PC-9 (cell line): ENCODE data around the gene HPCA. TPM values are rescaled to one million over a fixed set of nuclear protein-coding genes. Genes with fewer than 3 reads are reported as not detected.
A peak's percentile ranks its signal among the peaks of the same experiment; 100 is the strongest.

Experiments
- BruUV-seq: library from RNA; stranded (reverse); fragments of 400-500 nt; replicated peaks from 2 replicates; lab custom pipeline; 2021; lab: Mats Ljungman, UMichigan
- CTCF ChIA-PET: fragments of 300-600 bp; sonication (Branson Sonifier 250); formaldehyde crosslinking; loops from one replicate; lab custom pipeline; 2022; ENCODE audit warnings: antibody characterized with exemption; lab: Charles Lee
- POLR2A ChIA-PET: fragments of 300-600 bp; sonication (Branson Sonifier 250); formaldehyde crosslinking; loops from one replicate; lab custom pipeline; 2022; ENCODE audit warnings: antibody characterized with exemption; ENCODE audit not compliant: unreplicated experiment; lab: Charles Lee
- DNase-seq, 2 experiments: peaks; one replicate each; pipeline versions ENCODE4 v3.0.0 to v3.0.0-alpha.2; 2015 to 2022; ENCODE audit warnings: mixed read lengths in 1 of 2
- H2AFZ ChIP-seq: fragments of 200-600 bp; sonication (generic); 2 replicates; pipeline ENCODE4 v1.8.1; 2017; ENCODE audit warnings: antibody characterized with exemption
- H3F3A ChIP-seq: fragments of 200-600 bp; sonication (generic); 2 replicates; pipeline ENCODE4 v1.8.1; 2017; ENCODE audit warnings: antibody characterized with exemption, mild to moderate bottlenecking, low read depth; ENCODE audit not compliant: insufficient read depth
- H3K27ac ChIP-seq: fragments of 200-600 bp; sonication (generic); 2 replicates; pipeline ENCODE4 v1.6.1; 2016; ENCODE audit warnings: mixed run types
- H3K27me3 ChIP-seq: fragments of 200-600 bp; sonication (generic); 2 replicates; pipeline ENCODE4 v1.6.1; 2016; ENCODE audit warnings: low read depth, mixed run types; ENCODE audit not compliant: insufficient read depth
- H3K36me3 ChIP-seq: fragments of 200-600 bp; sonication (generic); 2 replicates; pipeline ENCODE4 v1.6.1; 2016; ENCODE audit warnings: low read depth, mixed run types
- H3K4me1 ChIP-seq: fragments of 200-600 bp; sonication (generic); replicated peaks from 2 replicates; pipeline ENCODE4 v1.6.1; 2016; ENCODE audit warnings: mixed run types; ENCODE audit not compliant: insufficient read depth
- H3K4me2 ChIP-seq: fragments of 200-600 bp; sonication (generic); 2 replicates; pipeline ENCODE4 v1.6.1; 2017; ENCODE audit warnings: mixed run types
- H3K4me3 ChIP-seq: fragments of 200-600 bp; sonication (generic); 2 replicates; pipeline ENCODE4 v1.6.1; 2016; ENCODE audit warnings: mixed run types
- H3K79me2 ChIP-seq: fragments of 200-600 bp; sonication (generic); 2 replicates; pipeline ENCODE4 v1.6.1; 2017; ENCODE audit warnings: low read depth, mixed run types
- H3K9me2 ChIP-seq: fragments of 200-600 bp; sonication (generic); 2 replicates; pipeline ENCODE4 v1.8.1; 2017; ENCODE audit warnings: mild to moderate bottlenecking; ENCODE audit not compliant: insufficient read depth
- H3K9me3 ChIP-seq: fragments of 200-600 bp; sonication (generic); 2 replicates; pipeline ENCODE4 v1.8.1; 2016; ENCODE audit warnings: low read depth; ENCODE audit not compliant: insufficient read depth
- H4K20me1 ChIP-seq: fragments of 200-600 bp; sonication (generic); 2 replicates; pipeline ENCODE4 v1.8.1; 2017; ENCODE audit not compliant: insufficient read depth
- EZH2 ChIP-seq: fragments of 200-600 bp; sonication (generic); IDR thresholded peaks from 2 replicates; pipeline ENCODE4 v1.8.0; 2017; ENCODE audit warnings: antibody characterized with exemption, low read depth
- intact Hi-C: fragments of 100-400 bp; cut with micrococcal nuclease; formaldehyde crosslinking; loops from one replicate; pipeline ENCODE4 v1.10.0; 2022; ENCODE audit not compliant: unreplicated experiment
- total RNA-seq: library from RNA; stranded (reverse); gene quantifications from 2 replicates; pipeline ENCODE4 v1.2.3, GENCODE V29; 2021
- TF ChIP-seq, protein P1 (sequence below): fragments of 200-600 bp; sonication (generic); conservative IDR thresholded peaks from 2 replicates; pipeline ENCODE4 v1.6.1; 2017; ENCODE audit warnings: mixed run types, antibody characterized with exemption, mild to moderate bottlenecking, moderate library complexity

Gene HPCA
- total RNA-seq, 1 experiment from 2014 or later: not detected

DNA sequence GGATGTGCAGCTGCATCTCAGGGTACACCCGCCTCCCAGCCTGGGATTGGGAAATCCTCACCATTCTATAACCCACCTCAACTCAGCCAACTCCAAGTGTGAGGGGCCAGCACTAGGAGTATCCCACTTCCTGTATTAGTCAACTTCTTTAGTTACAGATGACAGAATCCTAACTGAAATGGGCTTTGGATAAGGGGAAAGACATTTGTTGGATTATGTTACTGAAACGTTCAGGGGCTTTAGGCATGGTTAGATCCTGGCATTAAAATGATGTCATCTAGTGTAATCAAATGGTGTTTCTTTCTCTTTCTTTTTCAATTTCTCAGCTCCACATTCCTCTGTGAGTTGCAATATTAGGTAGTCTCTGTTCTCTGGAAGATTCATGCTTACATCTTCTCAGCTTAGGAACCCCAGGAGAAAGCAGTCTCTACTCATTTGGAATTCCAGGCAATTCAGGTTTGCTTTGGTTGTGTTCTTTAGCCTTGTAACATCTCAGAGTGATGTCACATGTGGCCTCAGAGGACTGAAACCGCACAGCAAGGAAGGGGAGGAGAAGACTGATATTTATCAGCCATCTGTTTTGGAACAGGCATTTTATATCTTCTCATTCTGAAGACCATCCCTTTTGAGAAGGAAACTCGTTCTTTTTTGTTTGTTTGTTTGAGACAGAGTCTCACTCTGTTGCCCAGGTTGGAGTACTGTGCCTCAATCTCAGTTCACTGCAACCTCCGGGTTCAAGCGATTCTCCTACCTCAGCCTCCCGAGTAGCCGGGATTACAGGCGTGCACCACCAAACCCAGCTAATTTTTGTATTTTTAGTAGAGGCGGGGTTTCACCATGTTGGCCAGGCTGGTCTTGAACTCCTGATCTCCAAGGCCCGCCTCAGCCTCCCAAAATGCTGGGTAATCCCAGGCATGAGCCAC lies 33.8 kb downstream of the HPCA start:
- POLR2A ChIA-PET: no interaction called here
- Histone ChIP-seq H3K27ac (no peak overlapping the region), H3K9me3 (no peaks in the 10 kb centered on the region), H3K27me3 (no peaks in the 10 kb centered on the region), H3K36me3 (no peaks in the 10 kb centered on the region), H3K4me1 (peaks cover 8% of the 10 kb centered on the region; the same call in 1 of the 2 replicates), H3K4me2 (no peak overlapping the region), H4K20me1 (no peaks in the 10 kb centered on the region), H3K4me3 (no peak overlapping the region), H3K79me2 (no peaks in the 10 kb centered on the region), H2AFZ (peak overlapping the region; percentile 46; the same call in 1 of the 2 replicates), H3F3A (peaks cover 3% of the 10 kb centered on the region; the same call in 1 of the 2 replicates), H3K9me2 (no peaks in the 10 kb centered on the region)
- BruUV-seq: no TSS peak
- intact Hi-C loops: no loop called here
- no peak for TF ChIP-seq EZH2
- TF ChIP-seq, protein P1, sequence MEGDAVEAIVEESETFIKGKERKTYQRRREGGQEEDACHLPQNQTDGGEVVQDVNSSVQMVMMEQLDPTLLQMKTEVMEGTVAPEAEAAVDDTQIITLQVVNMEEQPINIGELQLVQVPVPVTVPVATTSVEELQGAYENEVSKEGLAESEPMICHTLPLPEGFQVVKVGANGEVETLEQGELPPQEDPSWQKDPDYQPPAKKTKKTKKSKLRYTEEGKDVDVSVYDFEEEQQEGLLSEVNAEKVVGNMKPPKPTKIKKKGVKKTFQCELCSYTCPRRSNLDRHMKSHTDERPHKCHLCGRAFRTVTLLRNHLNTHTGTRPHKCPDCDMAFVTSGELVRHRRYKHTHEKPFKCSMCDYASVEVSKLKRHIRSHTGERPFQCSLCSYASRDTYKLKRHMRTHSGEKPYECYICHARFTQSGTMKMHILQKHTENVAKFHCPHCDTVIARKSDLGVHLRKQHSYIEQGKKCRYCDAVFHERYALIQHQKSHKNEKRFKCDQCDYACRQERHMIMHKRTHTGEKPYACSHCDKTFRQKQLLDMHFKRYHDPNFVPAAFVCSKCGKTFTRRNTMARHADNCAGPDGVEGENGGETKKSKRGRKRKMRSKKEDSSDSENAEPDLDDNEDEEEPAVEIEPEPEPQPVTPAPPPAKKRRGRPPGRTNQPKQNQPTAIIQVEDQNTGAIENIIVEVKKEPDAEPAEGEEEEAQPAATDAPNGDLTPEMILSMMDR: no peak
- DNase-seq: no peak
- CTCF ChIA-PET: interaction anchor here (0.5 to 0.6 kb wide), 2 partner anchors 41 to 137 kb away, joined by 3 read pairs; no protein-coding TSS in a partner anchor

DNA sequence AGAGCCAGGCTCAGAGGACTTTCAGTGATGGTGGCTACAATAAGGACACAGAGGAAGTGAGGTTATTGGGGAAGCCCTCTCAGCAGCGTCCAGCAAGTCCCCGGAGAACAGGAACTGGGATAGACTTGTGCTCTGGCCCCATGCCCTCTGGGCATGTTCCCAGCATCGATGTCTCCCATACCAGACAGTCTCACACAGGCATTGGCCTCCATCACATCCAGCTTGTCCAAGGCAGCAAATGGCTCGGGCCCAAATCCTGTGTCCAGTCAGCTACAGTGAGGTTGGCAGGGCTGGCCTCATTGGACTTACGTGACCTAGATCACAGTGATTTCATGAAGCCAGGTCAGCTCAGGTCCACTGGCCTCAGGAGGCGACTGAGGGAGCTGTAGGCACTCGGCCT lies 34.5 kb downstream of the HPCA start:
- BruUV-seq: no TSS peak
- CTCF ChIA-PET: interaction anchor here (0.6 kb wide), 1 partner anchor 136 kb away, joined by 3 read pairs; no protein-coding TSS in a partner anchor
- Histone ChIP-seq H3K4me1 (peaks cover 8% of the 10 kb centered on the region; the same call in 1 of the 2 replicates), H3F3A (peaks cover 3% of the 10 kb centered on the region; the same call in 1 of the 2 replicates), H3K4me3 (no peak overlapping the region), H3K4me2 (no peak overlapping the region), H3K36me3 (no peaks in the 10 kb centered on the region), H4K20me1 (no peaks in the 10 kb centered on the region), H3K27ac (no peak overlapping the region), H3K9me2 (no peaks in the 10 kb centered on the region), H3K27me3 (no peaks in the 10 kb centered on the region), H2AFZ (no peak overlapping the region), H3K79me2 (no peaks in the 10 kb centered on the region), H3K9me3 (no peaks in the 10 kb centered on the region)
- TF ChIP-seq, protein P1: no peak
- no peak for TF ChIP-seq EZH2
- POLR2A ChIA-PET: no interaction called here
- intact Hi-C loops: no loop called here
- DNase-seq: no peak

DNA sequence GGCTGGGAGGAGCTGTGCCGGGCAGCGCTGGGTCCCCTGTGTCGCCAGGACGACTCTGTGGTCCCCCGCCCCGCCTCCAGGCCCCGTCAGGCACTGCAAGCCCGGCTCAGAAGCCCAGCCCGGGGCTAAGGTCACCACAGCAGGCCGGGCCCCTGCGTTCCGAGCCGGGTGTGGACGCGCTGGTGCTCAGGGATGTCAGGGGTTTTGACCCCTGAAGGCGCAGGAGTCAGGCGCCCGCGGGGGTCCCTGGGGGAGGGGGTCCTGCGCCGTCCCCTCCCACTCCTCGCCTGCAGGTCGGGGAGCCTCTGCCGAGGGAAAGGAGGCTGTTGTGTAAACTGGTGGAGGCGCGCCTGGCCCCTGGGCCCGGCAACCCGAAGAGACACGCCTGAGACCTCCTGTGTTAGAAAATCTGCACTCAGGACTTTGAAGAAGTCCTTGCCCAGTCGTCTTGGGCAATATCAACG lies 38.6 kb downstream of the HPCA start:
- POLR2A ChIA-PET: no interaction called here
- H3K36me3 ChIP-seq: no peaks in the 10 kb centered on the region
- no peak for DNase-seq
- no peaks in the 10 kb centered on the region for H3K79me2 ChIP-seq
- CTCF ChIA-PET: no interaction called here
- H3K9me3 ChIP-seq: no peaks in the 10 kb centered on the region
- TF ChIP-seq EZH2: no peak
- TF ChIP-seq, protein P1: no peak
- no TSS peak for BruUV-seq
- H4K20me1 ChIP-seq: no peaks in the 10 kb centered on the region
- no peak overlapping the region for H3K4me3 ChIP-seq
- H3K4me1 ChIP-seq: peaks cover 8% of the 10 kb centered on the region; the same call in 1 of the 2 replicates
- intact Hi-C loops: no loop called here
- no peaks in the 10 kb centered on the region for H3K27me3 ChIP-seq
- H3K9me2 ChIP-seq: no peaks in the 10 kb centered on the region
- peak overlapping the region; percentile 15; the same call in 1 of the 2 replicates for H3K4me2 ChIP-seq
- H3F3A ChIP-seq: no peaks in the 10 kb centered on the region; the same call in 1 of the 2 replicates
- no peak overlapping the region for H2AFZ ChIP-seq
- H3K27ac ChIP-seq: no peak overlapping the region
